RWPE1 (cell line): ENCODE results near the gene ACSL6.

Source experiments
- CTCF ChIA-PET: fragments of 350-600 bp; sonication (Branson Sonifier 250); formaldehyde crosslinking; extraction: SDS; loops from one replicate; lab custom pipeline; 2021; lab: Yijun Ruan, JAX
- POLR2A ChIA-PET: fragments of 400-600 bp; formaldehyde crosslinking; extraction: SDS; loops from one replicate; lab custom pipeline; 2020; ENCODE audit warnings: antibody characterized with exemption; ENCODE audit not compliant: low non-redundant PET; lab: Yijun Ruan, JAX
- DNase-seq: peaks from one replicate; pipeline ENCODE4 v3.0.0; 2012; ENCODE audit warnings: low spot score
- H3K27ac ChIP-seq: fragments of 450-650 bp; 2 replicates; pipeline ENCODE4 v1.5.1; 2017
- CTCF ChIP-seq: fragments of 450-650 bp; conservative IDR thresholded peaks from 2 replicates; pipeline ENCODE4 v1.5.1; 2017; ENCODE audit warnings: low read depth, mild to moderate bottlenecking

ACSL6 gene

GRCh38 chr5:132024117-132024435, 12.6 kb upstream of the ACSL6 start:
- POLR2A ChIA-PET: no interaction called here
- H3K27ac ChIP-seq: no peak overlapping the region
- TF ChIP-seq CTCF: no peak
- CTCF ChIA-PET: interaction anchor here (0.6 kb wide), 1 partner anchor 437 kb away, joined by 3 read pairs; no protein-coding TSS in a partner anchor
- DNase-seq: no peak

GRCh38 chr5:132023258-132024116, 12.0 kb upstream of the ACSL6 start:
- POLR2A ChIA-PET: no interaction called here
- no peak for DNase-seq
- CTCF ChIA-PET: interaction anchor here (0.6 kb wide), 1 partner anchor 436 kb away, joined by 3 read pairs; no protein-coding TSS in a partner anchor
- no peak overlapping the region for H3K27ac ChIP-seq
- TF ChIP-seq CTCF: no peak

- DNase-seq: no peak
- ChIA-PET POLR2A (no interaction called here), CTCF (interaction anchor here (0.7 kb wide), 1 partner anchor 25 kb away, joined by 4 read pairs; no protein-coding TSS in a partner anchor)
- no peak for TF ChIP-seq CTCF
- H3K27ac ChIP-seq: no peak overlapping the region
These were observed 11.3 kb upstream of the ACSL6 start for GRCh38 chr5:132022737-132023136.

- no peak for TF ChIP-seq CTCF
- CTCF ChIA-PET: interaction anchor here (1.7 kb wide), 1 partner anchor 13 kb away, joined by 6 read pairs; no protein-coding TSS in a partner anchor
- no peak overlapping the region for H3K27ac ChIP-seq
- POLR2A ChIA-PET: no interaction called here
- no peak for DNase-seq
These were observed 10.2 kb upstream of the ACSL6 start for GRCh38 chr5:132021654-132022053.

GRCh38 chr5:132020568-132021339, 9.3 kb upstream of the ACSL6 start:
- POLR2A ChIA-PET: interaction anchor here (0.6 kb wide), 1 partner anchor 9 kb away, joined by 7 read pairs; no protein-coding TSS in a partner anchor
- TF ChIP-seq CTCF: no peak
- CTCF ChIA-PET: interaction anchor here (0.6 to 1.7 kb wide), 2 partner anchors 12 to 22 kb away, joined by 3 to 6 read pairs; no protein-coding TSS in a partner anchor
- H3K27ac ChIP-seq: no peak overlapping the region
- DNase-seq: no peak

GRCh38 chr5:132019857-132020555, 8.5 kb upstream of the ACSL6 start:
- H3K27ac ChIP-seq: no peak overlapping the region
- POLR2A ChIA-PET: no interaction called here
- CTCF ChIA-PET: interaction anchor here (0.5 to 0.6 kb wide), 2 partner anchors 12 to 51 kb away, joined by 3 read pairs; no protein-coding TSS in a partner anchor
- TF ChIP-seq CTCF: no peak
- no peak for DNase-seq
